RWPE1 (cell line): ENCODE measurements around the gene ANKH.

Source experiments
- CTCF ChIA-PET: fragments of 350-600 bp; sonication (Branson Sonifier 250); formaldehyde crosslinking; extraction: SDS; loops from one replicate; lab custom pipeline; 2021; lab: Yijun Ruan, JAX
- POLR2A ChIA-PET: fragments of 400-600 bp; formaldehyde crosslinking; extraction: SDS; loops from one replicate; lab custom pipeline; 2020; ENCODE audit warnings: antibody characterized with exemption; ENCODE audit not compliant: low non-redundant PET; lab: Yijun Ruan, JAX
- DNase-seq: peaks from one replicate; pipeline ENCODE4 v3.0.0; 2012; ENCODE audit warnings: low spot score
- H3K27ac ChIP-seq: fragments of 450-650 bp; 2 replicates; pipeline ENCODE4 v1.5.1; 2017
- TF ChIP-seq, protein P1 (sequence below): fragments of 450-650 bp; conservative IDR thresholded peaks from 2 replicates; pipeline ENCODE4 v1.5.1; 2017; ENCODE audit warnings: low read depth, mild to moderate bottlenecking

Gene ANKH

DNA sequence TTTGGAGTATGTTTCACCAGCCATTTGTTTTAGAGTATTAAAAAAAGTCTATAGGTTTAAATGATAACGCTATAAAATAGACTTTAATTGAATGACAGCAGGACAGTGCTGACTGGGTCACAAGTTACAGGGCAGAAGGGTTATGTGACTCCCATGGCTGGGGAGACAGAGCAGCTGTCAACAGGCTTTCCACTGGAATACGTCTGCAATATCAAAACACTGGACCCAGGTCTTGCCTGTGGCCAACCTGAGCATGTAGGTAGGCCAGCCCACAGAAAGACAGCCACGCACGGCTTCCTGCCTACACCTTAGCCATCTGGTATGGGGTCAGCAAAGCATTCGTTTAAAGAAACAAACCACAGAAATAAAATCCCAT lies 126.4 kb downstream of the ANKH start:
- CTCF ChIA-PET: no interaction called here
- no peak for DNase-seq
- TF ChIP-seq, protein P1, sequence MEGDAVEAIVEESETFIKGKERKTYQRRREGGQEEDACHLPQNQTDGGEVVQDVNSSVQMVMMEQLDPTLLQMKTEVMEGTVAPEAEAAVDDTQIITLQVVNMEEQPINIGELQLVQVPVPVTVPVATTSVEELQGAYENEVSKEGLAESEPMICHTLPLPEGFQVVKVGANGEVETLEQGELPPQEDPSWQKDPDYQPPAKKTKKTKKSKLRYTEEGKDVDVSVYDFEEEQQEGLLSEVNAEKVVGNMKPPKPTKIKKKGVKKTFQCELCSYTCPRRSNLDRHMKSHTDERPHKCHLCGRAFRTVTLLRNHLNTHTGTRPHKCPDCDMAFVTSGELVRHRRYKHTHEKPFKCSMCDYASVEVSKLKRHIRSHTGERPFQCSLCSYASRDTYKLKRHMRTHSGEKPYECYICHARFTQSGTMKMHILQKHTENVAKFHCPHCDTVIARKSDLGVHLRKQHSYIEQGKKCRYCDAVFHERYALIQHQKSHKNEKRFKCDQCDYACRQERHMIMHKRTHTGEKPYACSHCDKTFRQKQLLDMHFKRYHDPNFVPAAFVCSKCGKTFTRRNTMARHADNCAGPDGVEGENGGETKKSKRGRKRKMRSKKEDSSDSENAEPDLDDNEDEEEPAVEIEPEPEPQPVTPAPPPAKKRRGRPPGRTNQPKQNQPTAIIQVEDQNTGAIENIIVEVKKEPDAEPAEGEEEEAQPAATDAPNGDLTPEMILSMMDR: no peak
- POLR2A ChIA-PET: no interaction called here
- H3K27ac ChIP-seq: peak overlapping the region; percentile 52; the same call in 1 of the 2 replicates

DNA sequence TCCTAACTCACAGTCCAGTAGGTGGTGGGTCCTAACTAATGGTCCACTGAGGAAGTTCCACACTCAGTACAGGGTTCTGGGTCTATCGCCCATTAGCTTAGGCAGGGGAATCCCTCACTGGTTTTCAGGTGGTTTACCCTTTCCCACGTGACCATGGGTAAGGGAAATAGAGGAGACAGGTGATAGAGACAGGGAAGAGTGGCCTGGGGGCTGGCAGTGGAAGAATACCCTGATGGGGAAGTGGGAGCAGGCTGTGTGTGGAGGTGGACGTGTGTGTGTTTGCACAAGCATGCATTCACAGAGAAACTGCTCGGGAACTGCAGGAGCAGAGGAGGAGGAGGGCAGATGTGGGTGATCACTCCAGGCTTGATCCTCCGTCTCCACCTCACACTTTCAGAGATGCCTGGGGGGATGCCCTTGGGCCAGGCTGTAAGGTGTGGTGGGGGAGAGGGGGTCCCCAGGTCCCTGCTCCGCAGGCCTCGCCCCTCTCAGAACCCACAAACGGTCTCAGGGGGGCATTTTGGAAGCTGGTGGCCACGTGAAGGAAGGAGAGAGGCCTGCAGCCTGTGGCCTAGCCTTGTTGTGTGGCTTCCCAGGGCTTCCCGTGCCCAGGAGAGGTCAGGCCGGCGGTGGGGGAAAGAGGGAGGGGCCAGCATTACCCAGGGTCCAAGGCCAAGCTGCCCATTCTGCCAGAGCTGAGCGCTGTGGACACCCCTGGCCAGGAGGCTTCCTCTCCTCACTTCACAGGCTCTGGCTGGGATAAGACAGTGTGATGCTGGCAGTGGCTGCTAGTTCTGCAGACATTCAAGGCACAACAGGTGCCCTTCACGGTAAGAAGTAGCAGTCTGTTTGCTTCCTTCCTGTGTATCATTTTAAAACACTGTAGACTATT lies 127.0 kb downstream of the ANKH start:
- peak overlapping the region; percentile 52 for H3K27ac ChIP-seq
- no peak for DNase-seq
- TF ChIP-seq, protein P1: no peak
- ChIA-PET CTCF (no interaction called here), POLR2A (no interaction called here)

DNA sequence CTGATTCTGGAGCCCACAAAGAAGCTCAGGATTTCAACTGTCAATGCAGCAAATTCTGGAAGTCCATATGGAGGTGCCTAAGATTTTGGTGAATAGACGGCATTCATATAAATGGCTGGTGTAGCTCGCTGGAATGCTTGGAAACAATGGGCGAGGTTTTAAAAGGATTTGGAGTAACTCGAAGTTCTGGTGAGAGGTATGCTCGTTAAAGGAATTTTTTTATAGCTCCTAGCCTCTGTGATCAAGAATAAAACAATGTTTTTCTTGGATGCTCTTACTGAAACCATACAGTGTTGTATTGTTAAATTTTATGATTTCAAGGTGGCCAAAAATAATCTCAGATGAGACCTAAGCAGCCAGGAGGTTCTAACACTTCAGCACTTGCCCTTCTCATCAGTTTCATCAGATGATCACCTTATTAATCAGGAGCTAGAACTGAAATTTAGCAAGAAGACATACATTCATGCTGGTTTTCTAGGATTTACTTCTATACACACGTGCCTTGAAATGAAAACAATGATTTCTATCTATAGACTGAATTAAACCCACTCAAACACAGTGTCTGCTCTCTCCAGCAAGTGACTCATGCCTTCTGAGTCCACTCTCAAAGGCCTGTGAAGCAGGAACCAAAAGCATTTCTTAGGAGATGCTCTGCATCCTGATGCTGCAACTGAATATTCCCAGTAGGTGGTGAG lies 127.8 kb downstream of the ANKH start:
- TF ChIP-seq, protein P1: no peak
- no peak for DNase-seq
- POLR2A ChIA-PET: no interaction called here
- H3K27ac ChIP-seq: peak overlapping the region; percentile 52
- CTCF ChIA-PET: interaction anchor here (0.7 kb wide), 1 partner anchor 129 kb away, joined by 3 read pairs; no protein-coding TSS in a partner anchor

GRCh38 chr5:14742498-14742897 lies 129.1 kb downstream of the ANKH start:
- POLR2A ChIA-PET: no interaction called here
- DNase-seq: no peak
- CTCF ChIA-PET: interaction anchor here (0.5 kb wide), 1 partner anchor 1812 kb away, joined by 3 read pairs; no protein-coding TSS in a partner anchor
- no peak overlapping the region for H3K27ac ChIP-seq
- TF ChIP-seq, protein P1: no peak

DNA sequence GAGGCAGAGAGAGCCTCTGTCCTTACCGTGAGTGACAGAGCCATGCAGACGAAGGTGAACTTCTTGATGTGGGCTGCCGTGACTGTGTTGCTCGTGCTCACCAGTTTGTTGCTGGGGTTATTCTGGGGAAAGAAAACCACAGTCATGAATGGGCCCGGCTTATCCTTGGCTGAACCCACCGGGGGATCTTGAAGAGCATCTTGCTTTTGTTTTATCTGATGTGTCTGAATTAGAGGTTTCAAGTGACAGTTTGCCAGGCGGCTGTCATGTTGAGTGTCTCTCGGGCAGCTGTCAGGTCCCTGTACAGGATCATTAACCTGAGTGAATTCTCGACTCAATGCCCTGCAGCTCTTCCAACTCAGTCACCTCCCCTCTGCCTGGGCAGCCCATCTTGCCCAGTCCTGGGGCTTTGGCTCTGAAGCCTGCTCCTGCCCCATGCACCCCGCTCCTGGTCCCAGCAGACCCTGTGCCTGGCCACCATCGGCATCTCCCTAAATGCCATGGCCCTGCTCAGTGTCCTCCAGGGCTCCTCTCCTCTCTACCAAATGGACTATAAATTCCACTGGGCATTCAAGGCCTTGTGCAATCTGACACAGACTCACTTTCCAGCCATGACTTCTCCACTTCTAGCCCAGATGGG lies 129.7 kb downstream of the ANKH start:
- ChIA-PET CTCF (interaction anchor here (0.5 kb wide), 1 partner anchor 1812 kb away, joined by 3 read pairs; no protein-coding TSS in a partner anchor), POLR2A (no interaction called here)
- DNase-seq: no peak
- TF ChIP-seq, protein P1: no peak
- no peak overlapping the region for H3K27ac ChIP-seq

GRCh38 chr5:14741131-14741530 lies 130.4 kb downstream of the ANKH start:
- TF ChIP-seq, protein P1: no peak
- ChIA-PET POLR2A (no interaction called here), CTCF (no interaction called here)
- H3K27ac ChIP-seq: no peak overlapping the region
- no peak for DNase-seq
